Measurements from ENCODE around the gene PPP1R14D. TPM values are rescaled to one million over a fixed set of nuclear protein-coding genes. Genes with fewer than 3 reads are reported as not detected.

PPP1R14D gene
- total RNA-seq, 1 experiment from 2014 or later, result 0.64 TPM

GRCh38 chr15:40775740-40776536 is 52.6 kb downstream of the PPP1R14D start:
- H3K36me3 ChIP-seq (ENCODE audit: control insufficient read depth, insufficient read depth, low read length), result no peaks in the 10 kb centered on the region; the same call in 1 of the 2 replicates
- ATAC-seq, result no peak
- POLR2A ChIA-PET, result no interaction called here
- H3K27ac ChIP-seq (ENCODE audit: low read length), result no peak overlapping the region
- no peaks in the 10 kb centered on the region for H3K9me3 ChIP-seq (ENCODE audit: control insufficient read depth, insufficient read depth, low read depth, low read length)
- TF ChIP-seq TCF7L2 (IDR thresholded peaks at IDR 0.05; ENCODE audit: low read depth, low read length) (no peak), POLR2AphosphoS5 (IDR thresholded peaks at IDR 0.05; ENCODE audit: low read depth, low read length) (no peak), SIN3A (IDR thresholded peaks at IDR 0.05; ENCODE audit: borderline replicate concordance, insufficient read depth, low read depth, low read length) (no peak), CTCF (IDR thresholded peaks at IDR 0.05) (no peak)
- TF ChIP-seq, protein P1, sequence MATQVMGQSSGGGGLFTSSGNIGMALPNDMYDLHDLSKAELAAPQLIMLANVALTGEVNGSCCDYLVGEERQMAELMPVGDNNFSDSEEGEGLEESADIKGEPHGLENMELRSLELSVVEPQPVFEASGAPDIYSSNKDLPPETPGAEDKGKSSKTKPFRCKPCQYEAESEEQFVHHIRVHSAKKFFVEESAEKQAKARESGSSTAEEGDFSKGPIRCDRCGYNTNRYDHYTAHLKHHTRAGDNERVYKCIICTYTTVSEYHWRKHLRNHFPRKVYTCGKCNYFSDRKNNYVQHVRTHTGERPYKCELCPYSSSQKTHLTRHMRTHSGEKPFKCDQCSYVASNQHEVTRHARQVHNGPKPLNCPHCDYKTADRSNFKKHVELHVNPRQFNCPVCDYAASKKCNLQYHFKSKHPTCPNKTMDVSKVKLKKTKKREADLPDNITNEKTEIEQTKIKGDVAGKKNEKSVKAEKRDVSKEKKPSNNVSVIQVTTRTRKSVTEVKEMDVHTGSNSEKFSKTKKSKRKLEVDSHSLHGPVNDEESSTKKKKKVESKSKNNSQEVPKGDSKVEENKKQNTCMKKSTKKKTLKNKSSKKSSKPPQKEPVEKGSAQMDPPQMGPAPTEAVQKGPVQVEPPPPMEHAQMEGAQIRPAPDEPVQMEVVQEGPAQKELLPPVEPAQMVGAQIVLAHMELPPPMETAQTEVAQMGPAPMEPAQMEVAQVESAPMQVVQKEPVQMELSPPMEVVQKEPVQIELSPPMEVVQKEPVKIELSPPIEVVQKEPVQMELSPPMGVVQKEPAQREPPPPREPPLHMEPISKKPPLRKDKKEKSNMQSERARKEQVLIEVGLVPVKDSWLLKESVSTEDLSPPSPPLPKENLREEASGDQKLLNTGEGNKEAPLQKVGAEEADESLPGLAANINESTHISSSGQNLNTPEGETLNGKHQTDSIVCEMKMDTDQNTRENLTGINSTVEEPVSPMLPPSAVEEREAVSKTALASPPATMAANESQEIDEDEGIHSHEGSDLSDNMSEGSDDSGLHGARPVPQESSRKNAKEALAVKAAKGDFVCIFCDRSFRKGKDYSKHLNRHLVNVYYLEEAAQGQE (IDR thresholded peaks at IDR 0.05; ENCODE audit: insufficient read depth in 1 of 2, low read depth in 2 of 2, low read length in 1 of 2), result no peak
- H3K4me3 ChIP-seq (ENCODE audit: low read depth in 2 of 2, low read length in 2 of 2), result no peak overlapping the region
- no peaks in the 10 kb centered on the region for H3K27me3 ChIP-seq (ENCODE audit: control insufficient read depth, insufficient read depth, low read length)
- intact Hi-C loops (cut with micrococcal nuclease; ENCODE audit: unreplicated experiment) (no loop called here), in situ Hi-C loops (cut with HindIII; ENCODE audit: low pct_unique_long_range_greater_than_20kb, low sequenced_read_pairs) (loop anchor here (25.0 kb wide), 1 partner anchor 139 kb away; no protein-coding TSS in a partner anchor)
- H3K4me1 ChIP-seq (ENCODE audit: control insufficient read depth, insufficient read depth, low read length), result no peaks in the 10 kb centered on the region
- CTCF ChIA-PET, result interaction anchor here (0.6 kb wide), 1 partner anchor 116 kb away, joined by 3 read pairs; no protein-coding TSS in a partner anchor
- BruUV-seq (replicated peaks), result no TSS peak
- no peak for DNase-seq (ENCODE audit: low read depth, low spot score)

GRCh38 chr15:40775007-40775406 is 53.5 kb downstream of the PPP1R14D start:
- peaks cover 4% of the 10 kb centered on the region; the same call in 1 of the 2 replicates for H3K4me1 ChIP-seq (ENCODE audit: control insufficient read depth, insufficient read depth, low read length)
- H3K27me3 ChIP-seq (ENCODE audit: control insufficient read depth, insufficient read depth, low read length), result no peaks in the 10 kb centered on the region
- DNase-seq (ENCODE audit: low read depth, low spot score) (no peak), ATAC-seq (no peak)
- ChIA-PET CTCF (no interaction called here), POLR2A (no interaction called here)
- in situ Hi-C loops (cut with HindIII; ENCODE audit: low pct_unique_long_range_greater_than_20kb, low sequenced_read_pairs), result loop anchor here (25.0 kb wide), 1 partner anchor 138 kb away; no protein-coding TSS in a partner anchor
- H3K4me3 ChIP-seq (ENCODE audit: low read depth in 2 of 2, low read length in 2 of 2), result no peak overlapping the region
- intact Hi-C loops (cut with micrococcal nuclease; ENCODE audit: unreplicated experiment), result no loop called here
- no TSS peak for BruUV-seq (replicated peaks)
- no peak overlapping the region for H3K27ac ChIP-seq (ENCODE audit: low read length)
- TF ChIP-seq POLR2AphosphoS5 (IDR thresholded peaks at IDR 0.05; ENCODE audit: low read depth, low read length) (no peak), SIN3A (IDR thresholded peaks at IDR 0.05; ENCODE audit: borderline replicate concordance, insufficient read depth, low read depth, low read length) (no peak), CTCF (IDR thresholded peaks at IDR 0.05) (no peak), TCF7L2 (IDR thresholded peaks at IDR 0.05; ENCODE audit: low read depth, low read length) (no peak)
- TF ChIP-seq, protein P1 (IDR thresholded peaks at IDR 0.05; ENCODE audit: insufficient read depth in 1 of 2, low read depth in 2 of 2, low read length in 1 of 2), result no peak
- no peaks in the 10 kb centered on the region for H3K9me3 ChIP-seq (ENCODE audit: control insufficient read depth, insufficient read depth, low read depth, low read length)
- H3K36me3 ChIP-seq (ENCODE audit: control insufficient read depth, insufficient read depth, low read length), result no peaks in the 10 kb centered on the region; the same call in 1 of the 2 replicates
